Measurements from ENCODE around the gene DCP2. TPM values are rescaled to one million over a fixed set of nuclear protein-coding genes. Genes with fewer than 3 reads are reported as not detected.
"Not testable (repeated sequence)": the region's sequence is repeated elsewhere in the genome, so short reads cannot be mapped to it uniquely, and the experiment has no call there.

Gene DCP2
- total RNA-seq, 1 donor from 2014 or later = 93.0 TPM

- H3K9me3 Mint-ChIP-seq (ENCODE audit: low read depth) = no peaks in the 10 kb centered on the region
- no peak overlapping the region for H3K27ac Mint-ChIP-seq
- peaks cover 3% of the 10 kb centered on the region for H3K4me1 Mint-ChIP-seq (ENCODE audit: low read depth)
- DNase-seq (ENCODE audit: low spot score, unreplicated experiment) = no peak
- H3K27me3 Mint-ChIP-seq = no peaks in the 10 kb centered on the region
- H3K36me3 Mint-ChIP-seq (ENCODE audit: insufficient read depth) = no peaks in the 10 kb centered on the region
- no peak overlapping the region for H3K4me3 Mint-ChIP-seq (ENCODE audit: low read depth)
- no peak for TF ChIP-seq CTCF (IDR thresholded peaks at IDR 0.05; ENCODE audit: unreplicated experiment)
Observed at GRCh38 chr5:112960315-112960714, 16.3 kb upstream of the DCP2 start.

GRCh38 chr5:112960863-112961504 is 15.6 kb upstream of the DCP2 start:
- H3K27ac Mint-ChIP-seq = no peak overlapping the region

DNA sequence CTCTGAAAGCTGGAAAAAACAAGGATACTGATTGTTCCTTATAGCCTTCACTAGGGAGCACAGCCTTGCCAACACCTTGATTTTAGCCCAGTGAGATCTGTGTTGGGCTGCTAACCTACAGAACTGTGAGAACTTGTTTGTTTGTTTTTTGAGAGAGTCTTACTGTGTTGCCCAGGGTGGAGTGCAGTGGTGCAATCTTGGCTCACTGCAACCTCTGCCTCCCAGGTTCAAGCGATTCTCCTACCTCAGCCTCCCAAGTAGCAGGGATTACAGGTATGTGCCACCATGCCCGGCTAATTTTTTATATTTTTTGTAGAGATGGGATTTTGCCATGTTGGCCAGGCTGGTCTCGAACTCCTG is 13.2 kb upstream of the DCP2 start:
- not testable (repeated sequence) for H3K36me3 Mint-ChIP-seq (ENCODE audit: insufficient read depth); H3K9me3 Mint-ChIP-seq (ENCODE audit: low read depth); H3K4me1 Mint-ChIP-seq (ENCODE audit: low read depth); DNase-seq (ENCODE audit: low spot score, unreplicated experiment); H3K27ac Mint-ChIP-seq; H3K27me3 Mint-ChIP-seq; H3K4me3 Mint-ChIP-seq (ENCODE audit: low read depth)

More at GRCh38 chr5:112960863-112961504, 15.6 kb upstream of the DCP2 start:
- H3K4me3 Mint-ChIP-seq (ENCODE audit: low read depth) = no peak overlapping the region
- H3K27me3 Mint-ChIP-seq = no peaks in the 10 kb centered on the region
- H3K36me3 Mint-ChIP-seq (ENCODE audit: insufficient read depth) = no peaks in the 10 kb centered on the region
- no peak for TF ChIP-seq CTCF (IDR thresholded peaks at IDR 0.05; ENCODE audit: unreplicated experiment)
- no peak for DNase-seq (ENCODE audit: low spot score, unreplicated experiment)
- no peaks in the 10 kb centered on the region for H3K9me3 Mint-ChIP-seq (ENCODE audit: low read depth)
- H3K4me1 Mint-ChIP-seq (ENCODE audit: low read depth) = peaks cover 3% of the 10 kb centered on the region

GRCh38 chr5:112965733-112966306 is 10.8 kb upstream of the DCP2 start:
- Mint-ChIP-seq H3K27me3 (no peaks in the 10 kb centered on the region), H3K27ac (no peak overlapping the region), H3K9me3 (ENCODE audit: low read depth) (no peaks in the 10 kb centered on the region), H3K4me1 (ENCODE audit: low read depth) (peaks cover 16% of the 10 kb centered on the region), H3K4me3 (ENCODE audit: low read depth) (no peak overlapping the region), H3K36me3 (ENCODE audit: insufficient read depth) (no peaks in the 10 kb centered on the region)
- no peak for TF ChIP-seq CTCF (IDR thresholded peaks at IDR 0.05; ENCODE audit: unreplicated experiment)
- no peak for DNase-seq (ENCODE audit: low spot score, unreplicated experiment)

GRCh38 chr5:112967520-112968083 is 9.0 kb upstream of the DCP2 start:
- no peak for DNase-seq (ENCODE audit: low spot score, unreplicated experiment)
- H3K9me3 Mint-ChIP-seq (ENCODE audit: low read depth) = no peaks in the 10 kb centered on the region
- no peak overlapping the region for H3K27ac Mint-ChIP-seq
- H3K36me3 Mint-ChIP-seq (ENCODE audit: insufficient read depth) = no peaks in the 10 kb centered on the region
- peaks cover 16% of the 10 kb centered on the region for H3K4me1 Mint-ChIP-seq (ENCODE audit: low read depth)
- no peak overlapping the region for H3K4me3 Mint-ChIP-seq (ENCODE audit: low read depth)
- no peak for TF ChIP-seq CTCF (IDR thresholded peaks at IDR 0.05; ENCODE audit: unreplicated experiment)
- no peaks in the 10 kb centered on the region for H3K27me3 Mint-ChIP-seq
